PC-9 (cell line): ENCODE data around the gene MCOLN1.

Experiments used
- CTCF ChIP-seq: fragments of 200-600 bp; sonication (generic); conservative IDR thresholded peaks from 2 replicates; pipeline ENCODE4 v1.6.1; 2017; ENCODE audit warnings: mixed run types, antibody characterized with exemption, mild to moderate bottlenecking, moderate library complexity
- EZH2 ChIP-seq: fragments of 200-600 bp; sonication (generic); IDR thresholded peaks from 2 replicates; pipeline ENCODE4 v1.8.0; 2017; ENCODE audit warnings: antibody characterized with exemption, low read depth

- no peak for TF ChIP-seq CTCF
- TF ChIP-seq EZH2: no peak
Measured at GRCh38 chr19:7550987-7551761, 28.8 kb downstream of the MCOLN1 start.
